Neural cell (in vitro differentiated cells): Measurements from ENCODE around the gene MTERF2. TPM values are rescaled to one million over a fixed set of nuclear protein-coding genes. Genes with fewer than 3 reads are reported as not detected.

Experiments used
- H2AFZ ChIP-seq: fragments of 200-600, 300-800 bp; sonication (generic), shearing (Covaris generic); 2 replicates; pipeline ENCODE4 v1.6.0; 2014; ENCODE audit warnings: low read depth, mild to moderate bottlenecking, antibody characterized with exemption, low read length, moderate library complexity
- H3F3A ChIP-seq: fragments of 200-600 bp; shearing (Covaris generic); 2 replicates; pipeline ENCODE4 v1.6.1; 2016; ENCODE audit warnings: mild to moderate bottlenecking, moderate library complexity, mixed read lengths, antibody characterized with exemption, low read length; ENCODE audit not compliant: insufficient read depth, poor library complexity, severe bottlenecking
- H3K27ac ChIP-seq: fragments of 200-600, 300-800 bp; sonication (generic), shearing (Covaris generic); 2 replicates; pipeline ENCODE4 v1.5.1; 2014; ENCODE audit warnings: mild to moderate bottlenecking, low read length, moderate library complexity
- H3K27me3 ChIP-seq: fragments of 300-800, 200-600 bp; sonication (generic), shearing (Covaris generic); 2 replicates; pipeline ENCODE4 v1.6.0; 2014; ENCODE audit warnings: mild to moderate bottlenecking, low read depth, low read length, moderate library complexity; ENCODE audit not compliant: insufficient read depth
- H3K36me3 ChIP-seq: fragments of 300-800, 200-600 bp; sonication (generic), shearing (Covaris generic); 2 replicates; pipeline ENCODE4 v1.5.1; 2014; ENCODE audit warnings: mild to moderate bottlenecking, antibody characterized with exemption, low read length, moderate library complexity; ENCODE audit not compliant: insufficient read depth
- H3K4me2 ChIP-seq: fragments of 300-800, 200-600 bp; sonication (generic), shearing (Covaris generic); 2 replicates; pipeline ENCODE4 v1.6.0; 2014; ENCODE audit warnings: mild to moderate bottlenecking, low read length
- H3K4me3 ChIP-seq: fragments of 300-800, 200-600 bp; sonication (generic), shearing (Covaris generic); 2 replicates; pipeline ENCODE4 v1.5.1; 2014; ENCODE audit warnings: mild to moderate bottlenecking, low read length, moderate library complexity
- H3K79me2 ChIP-seq: fragments of 200-600 bp; shearing (Covaris generic); replicated peaks from 2 replicates; pipeline ENCODE4 v1.6.0; 2014; ENCODE audit warnings: mild to moderate bottlenecking, low read length, moderate library complexity; ENCODE audit not compliant: insufficient read depth
- H3K9ac ChIP-seq: fragments of 300-800, 200-600 bp; sonication (generic), shearing (Covaris generic); 2 replicates; pipeline ENCODE4 v1.6.1; 2016; ENCODE audit warnings: mild to moderate bottlenecking, low read length, mixed read lengths
- H3K9me2 ChIP-seq: fragments of 200-600 bp; shearing (Covaris generic); 2 replicates; pipeline ENCODE4 v1.6.1; 2016; ENCODE audit warnings: mild to moderate bottlenecking, low read length, mixed read lengths; ENCODE audit not compliant: insufficient read depth
- H3K9me3 ChIP-seq: fragments of 200-600, 300-800 bp; sonication (generic), shearing (Covaris generic); 2 replicates; pipeline ENCODE4 v1.6.1; 2016; ENCODE audit warnings: mild to moderate bottlenecking, mixed run types, low read length, moderate library complexity, mixed read lengths
- H4K20me1 ChIP-seq: fragments of 200-600 bp; shearing (Covaris generic); 2 replicates; pipeline ENCODE4 v1.6.1; 2016; ENCODE audit warnings: mild to moderate bottlenecking, mixed run types; ENCODE audit not compliant: insufficient read depth
- EP300 ChIP-seq: fragments of 450-650 bp; conservative IDR thresholded peaks from 2 replicates; pipeline ENCODE4 v1.6.1; 2014; ENCODE audit warnings: antibody characterized with exemption, mild to moderate bottlenecking, moderate library complexity; ENCODE audit not compliant: poor library complexity, severe bottlenecking
- EZH2 ChIP-seq: fragments of 200-600, 300-800 bp; shearing (Covaris generic), sonication (generic); IDR thresholded peaks from 2 replicates; pipeline ENCODE4 v1.6.1; 2014; ENCODE audit warnings: antibody characterized with exemption, low read length, borderline replicate concordance, mild to moderate bottlenecking; ENCODE audit not compliant: insufficient read depth, poor library complexity, severe bottlenecking
- MXI1 ChIP-seq: fragments of 450-650 bp; conservative IDR thresholded peaks from 2 replicates; pipeline ENCODE4 v1.6.1; 2014; ENCODE audit warnings: antibody characterized with exemption, mild to moderate bottlenecking; ENCODE audit not compliant: poor library complexity, severe bottlenecking
- POLR2AphosphoS5 ChIP-seq: IDR thresholded peaks from 2 replicates; pipeline ENCODE4 v1.6.1; 2012
- RAD21 ChIP-seq: fragments of 450-650 bp; conservative IDR thresholded peaks from 2 replicates; pipeline ENCODE4 v1.6.1; 2014; ENCODE audit warnings: antibody characterized with exemption, mild to moderate bottlenecking, moderate library complexity
- SMC3 ChIP-seq: fragments of 450-650 bp; conservative IDR thresholded peaks from 2 replicates; pipeline ENCODE4 v1.6.1; 2014; ENCODE audit warnings: antibody characterized with exemption, mild to moderate bottlenecking, moderate library complexity; ENCODE audit not compliant: poor library complexity
- TAF1 ChIP-seq: IDR thresholded peaks from 2 replicates; pipeline ENCODE4 v1.6.1; 2012; ENCODE audit warnings: low read depth
- polyA plus RNA-seq: library from polyadenylated mRNA; depleted of rRNA; stranded (reverse); fragments of >200 nt; gene quantifications from 2 replicates; pipeline ENCODE4 v1.2.3, GENCODE V29; 2014
- TF ChIP-seq, protein P1 (sequence below): IDR thresholded peaks from 2 replicates; pipeline ENCODE4 v1.6.1; 2012; ENCODE audit warnings: borderline replicate concordance
- TF ChIP-seq, protein P2 (sequence below): fragments of 450-650 bp; IDR thresholded peaks from 2 replicates; pipeline ENCODE4 v1.5.1; 2014; ENCODE audit warnings: antibody characterized with exemption, mild to moderate bottlenecking, moderate library complexity; ENCODE audit not compliant: poor library complexity, severe bottlenecking

Gene MTERF2
- polyA plus RNA-seq, 1 donor from 2014 or later: 47.8 TPM

GRCh38 chr12:107031061-107031460 is 44.1 kb upstream of the MTERF2 start:
- no peak overlapping the region for H3K27ac ChIP-seq
- no peak overlapping the region for H3K4me3 ChIP-seq
- no peaks in the 10 kb centered on the region for H3K9me3 ChIP-seq
- no peaks in the 10 kb centered on the region for H4K20me1 ChIP-seq
- no peaks in the 10 kb centered on the region for H3F3A ChIP-seq
- no peak overlapping the region for H3K4me2 ChIP-seq
- H3K27me3 ChIP-seq: no peaks in the 10 kb centered on the region
- H3K9ac ChIP-seq: no peak overlapping the region
- no peak for TF ChIP-seq SMC3
- no peak for TF ChIP-seq MXI1
- TF ChIP-seq, protein P1, sequence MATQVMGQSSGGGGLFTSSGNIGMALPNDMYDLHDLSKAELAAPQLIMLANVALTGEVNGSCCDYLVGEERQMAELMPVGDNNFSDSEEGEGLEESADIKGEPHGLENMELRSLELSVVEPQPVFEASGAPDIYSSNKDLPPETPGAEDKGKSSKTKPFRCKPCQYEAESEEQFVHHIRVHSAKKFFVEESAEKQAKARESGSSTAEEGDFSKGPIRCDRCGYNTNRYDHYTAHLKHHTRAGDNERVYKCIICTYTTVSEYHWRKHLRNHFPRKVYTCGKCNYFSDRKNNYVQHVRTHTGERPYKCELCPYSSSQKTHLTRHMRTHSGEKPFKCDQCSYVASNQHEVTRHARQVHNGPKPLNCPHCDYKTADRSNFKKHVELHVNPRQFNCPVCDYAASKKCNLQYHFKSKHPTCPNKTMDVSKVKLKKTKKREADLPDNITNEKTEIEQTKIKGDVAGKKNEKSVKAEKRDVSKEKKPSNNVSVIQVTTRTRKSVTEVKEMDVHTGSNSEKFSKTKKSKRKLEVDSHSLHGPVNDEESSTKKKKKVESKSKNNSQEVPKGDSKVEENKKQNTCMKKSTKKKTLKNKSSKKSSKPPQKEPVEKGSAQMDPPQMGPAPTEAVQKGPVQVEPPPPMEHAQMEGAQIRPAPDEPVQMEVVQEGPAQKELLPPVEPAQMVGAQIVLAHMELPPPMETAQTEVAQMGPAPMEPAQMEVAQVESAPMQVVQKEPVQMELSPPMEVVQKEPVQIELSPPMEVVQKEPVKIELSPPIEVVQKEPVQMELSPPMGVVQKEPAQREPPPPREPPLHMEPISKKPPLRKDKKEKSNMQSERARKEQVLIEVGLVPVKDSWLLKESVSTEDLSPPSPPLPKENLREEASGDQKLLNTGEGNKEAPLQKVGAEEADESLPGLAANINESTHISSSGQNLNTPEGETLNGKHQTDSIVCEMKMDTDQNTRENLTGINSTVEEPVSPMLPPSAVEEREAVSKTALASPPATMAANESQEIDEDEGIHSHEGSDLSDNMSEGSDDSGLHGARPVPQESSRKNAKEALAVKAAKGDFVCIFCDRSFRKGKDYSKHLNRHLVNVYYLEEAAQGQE: no peak
- TF ChIP-seq TAF1: no peak
- no peak for TF ChIP-seq POLR2AphosphoS5
- TF ChIP-seq RAD21: no peak
- TF ChIP-seq EP300: no peak
- TF ChIP-seq, protein P2, sequence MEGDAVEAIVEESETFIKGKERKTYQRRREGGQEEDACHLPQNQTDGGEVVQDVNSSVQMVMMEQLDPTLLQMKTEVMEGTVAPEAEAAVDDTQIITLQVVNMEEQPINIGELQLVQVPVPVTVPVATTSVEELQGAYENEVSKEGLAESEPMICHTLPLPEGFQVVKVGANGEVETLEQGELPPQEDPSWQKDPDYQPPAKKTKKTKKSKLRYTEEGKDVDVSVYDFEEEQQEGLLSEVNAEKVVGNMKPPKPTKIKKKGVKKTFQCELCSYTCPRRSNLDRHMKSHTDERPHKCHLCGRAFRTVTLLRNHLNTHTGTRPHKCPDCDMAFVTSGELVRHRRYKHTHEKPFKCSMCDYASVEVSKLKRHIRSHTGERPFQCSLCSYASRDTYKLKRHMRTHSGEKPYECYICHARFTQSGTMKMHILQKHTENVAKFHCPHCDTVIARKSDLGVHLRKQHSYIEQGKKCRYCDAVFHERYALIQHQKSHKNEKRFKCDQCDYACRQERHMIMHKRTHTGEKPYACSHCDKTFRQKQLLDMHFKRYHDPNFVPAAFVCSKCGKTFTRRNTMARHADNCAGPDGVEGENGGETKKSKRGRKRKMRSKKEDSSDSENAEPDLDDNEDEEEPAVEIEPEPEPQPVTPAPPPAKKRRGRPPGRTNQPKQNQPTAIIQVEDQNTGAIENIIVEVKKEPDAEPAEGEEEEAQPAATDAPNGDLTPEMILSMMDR: no peak
- TF ChIP-seq EZH2: no peak
- no peaks in the 10 kb centered on the region for H3K9me2 ChIP-seq
- peaks cover 4% of the 10 kb centered on the region for H3K79me2 ChIP-seq
- no peaks in the 10 kb centered on the region for H3K36me3 ChIP-seq
- H2AFZ ChIP-seq: no peak overlapping the region

DNA sequence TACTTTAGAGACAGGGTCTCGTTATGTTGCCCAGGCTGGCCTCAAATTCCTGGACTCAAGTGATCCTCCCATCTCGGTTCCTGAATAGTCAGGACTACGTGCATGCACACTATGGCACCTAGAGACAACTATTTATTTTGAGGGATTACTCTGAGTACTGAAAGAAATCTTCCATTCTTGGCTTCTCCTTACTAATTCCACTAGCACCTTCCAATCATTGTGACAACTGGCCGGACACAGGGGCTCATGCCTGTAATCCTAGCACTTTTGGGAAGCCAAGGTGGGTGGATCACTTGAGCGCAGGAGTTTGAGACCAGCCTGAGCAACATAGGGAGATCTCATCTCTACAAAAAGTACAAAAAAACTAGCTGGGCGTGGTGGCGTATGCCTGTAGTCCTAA is 42.1 kb upstream of the MTERF2 start:
- Histone ChIP-seq H3K36me3 (no peaks in the 10 kb centered on the region), H3K27ac (no peak overlapping the region), H2AFZ (no peak overlapping the region), H3K9me3 (no peaks in the 10 kb centered on the region), H3K9ac (no peak overlapping the region), H3F3A (no peaks in the 10 kb centered on the region), H3K4me2 (no peak overlapping the region), H3K4me3 (no peak overlapping the region), H4K20me1 (no peaks in the 10 kb centered on the region), H3K79me2 (peaks cover 4% of the 10 kb centered on the region), H3K9me2 (no peaks in the 10 kb centered on the region), H3K27me3 (no peaks in the 10 kb centered on the region)
- TF ChIP-seq TAF1: no peak
- TF ChIP-seq, protein P2: no peak
- TF ChIP-seq SMC3: no peak
